ENCODE results near the gene HDLBP. TPM values are rescaled to one million over a fixed set of nuclear protein-coding genes. Genes with fewer than 3 reads are reported as not detected.

HDLBP gene
- total RNA-seq, 1 experiment from 2014 or later = 544 TPM

DNA sequence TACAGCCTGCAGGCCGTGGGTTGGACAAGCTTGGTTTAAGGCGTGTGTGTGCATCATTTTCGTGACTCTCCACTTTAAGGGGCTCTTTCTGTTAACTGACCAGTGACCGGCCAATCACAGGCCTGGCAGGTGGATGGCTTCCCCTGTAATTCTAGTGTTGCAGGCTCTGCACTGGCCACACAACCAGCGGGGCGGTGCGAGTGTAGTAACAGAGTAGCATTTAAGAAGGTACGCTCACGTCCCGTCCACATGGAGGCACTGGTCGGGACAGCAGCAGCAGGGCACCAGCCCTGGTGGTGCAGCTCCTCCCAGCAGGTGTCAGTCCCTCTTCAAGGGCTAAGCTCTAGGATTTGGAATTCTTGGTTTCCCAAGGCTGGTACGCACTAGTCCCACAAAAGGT lies 135.0 kb downstream of the HDLBP start:
- H3K4me3 ChIP-seq = no peak overlapping the region
- H3K9me3 ChIP-seq (replicated peaks) = no peaks in the 10 kb centered on the region
- H3K27ac ChIP-seq = no peak overlapping the region
- H3K27me3 ChIP-seq (replicated peaks) = no peaks in the 10 kb centered on the region
- H3K4me1 ChIP-seq (replicated peaks) = no peaks in the 10 kb centered on the region
- peaks cover 58% of the 10 kb centered on the region for H3K36me3 ChIP-seq
- no peak for DNase-seq (ENCODE audit: low read depth in 1 of 2, low spot score in 2 of 2)

DNA sequence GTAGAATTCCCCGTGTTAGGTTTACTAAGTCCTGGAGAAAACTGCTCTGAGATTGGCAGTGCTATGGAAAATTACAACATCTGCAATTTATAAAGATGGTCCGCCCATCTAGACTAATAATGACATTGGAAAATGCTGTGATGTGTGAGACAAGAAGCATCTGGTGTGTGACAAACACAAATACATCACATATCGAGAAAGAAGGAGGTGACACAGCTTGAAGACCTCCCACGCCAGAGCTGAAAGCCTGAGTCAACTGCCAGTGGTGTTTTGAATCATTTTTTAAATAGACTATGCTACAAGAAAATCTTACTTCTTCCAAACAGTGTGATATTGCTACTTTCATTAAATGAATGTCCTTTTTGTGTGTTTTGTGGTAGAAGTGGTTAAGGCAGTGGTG lies 135.6 kb downstream of the HDLBP start:
- Histone ChIP-seq H3K9me3 (replicated peaks) (no peaks in the 10 kb centered on the region), H3K4me3 (no peak overlapping the region), H3K4me1 (replicated peaks) (no peaks in the 10 kb centered on the region), H3K27ac (no peak overlapping the region), H3K27me3 (replicated peaks) (no peaks in the 10 kb centered on the region), H3K36me3 (peaks cover 64% of the 10 kb centered on the region)
- DNase-seq (ENCODE audit: low read depth in 1 of 2, low spot score in 2 of 2) = no peak

DNA sequence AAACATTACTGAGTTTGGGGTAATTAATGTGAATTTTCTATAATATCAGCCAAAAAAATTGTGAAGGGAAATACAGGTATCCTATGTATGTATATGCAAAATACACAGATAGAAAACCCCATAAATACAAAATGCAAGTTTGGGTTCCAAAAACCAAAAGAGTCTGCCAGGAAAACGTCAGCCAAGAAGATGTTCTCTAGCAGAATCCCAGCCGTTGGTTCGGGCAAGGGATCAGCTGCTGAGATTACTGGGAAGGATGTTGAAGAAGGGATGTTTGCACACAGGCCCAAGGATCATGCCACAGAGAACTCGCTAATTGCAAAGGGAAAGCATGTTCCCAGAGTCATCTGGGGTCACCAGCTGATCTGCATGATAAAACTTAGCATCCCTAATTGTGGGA lies 136.5 kb downstream of the HDLBP start:
- H3K27ac ChIP-seq = no peak overlapping the region
- no peaks in the 10 kb centered on the region for H3K27me3 ChIP-seq (replicated peaks)
- DNase-seq (ENCODE audit: low read depth in 1 of 2, low spot score in 2 of 2) = no peak
- H3K36me3 ChIP-seq = peaks cover 71% of the 10 kb centered on the region
- H3K9me3 ChIP-seq (replicated peaks) = no peaks in the 10 kb centered on the region
- no peaks in the 10 kb centered on the region for H3K4me1 ChIP-seq (replicated peaks)
- H3K4me3 ChIP-seq = no peak overlapping the region

DNA sequence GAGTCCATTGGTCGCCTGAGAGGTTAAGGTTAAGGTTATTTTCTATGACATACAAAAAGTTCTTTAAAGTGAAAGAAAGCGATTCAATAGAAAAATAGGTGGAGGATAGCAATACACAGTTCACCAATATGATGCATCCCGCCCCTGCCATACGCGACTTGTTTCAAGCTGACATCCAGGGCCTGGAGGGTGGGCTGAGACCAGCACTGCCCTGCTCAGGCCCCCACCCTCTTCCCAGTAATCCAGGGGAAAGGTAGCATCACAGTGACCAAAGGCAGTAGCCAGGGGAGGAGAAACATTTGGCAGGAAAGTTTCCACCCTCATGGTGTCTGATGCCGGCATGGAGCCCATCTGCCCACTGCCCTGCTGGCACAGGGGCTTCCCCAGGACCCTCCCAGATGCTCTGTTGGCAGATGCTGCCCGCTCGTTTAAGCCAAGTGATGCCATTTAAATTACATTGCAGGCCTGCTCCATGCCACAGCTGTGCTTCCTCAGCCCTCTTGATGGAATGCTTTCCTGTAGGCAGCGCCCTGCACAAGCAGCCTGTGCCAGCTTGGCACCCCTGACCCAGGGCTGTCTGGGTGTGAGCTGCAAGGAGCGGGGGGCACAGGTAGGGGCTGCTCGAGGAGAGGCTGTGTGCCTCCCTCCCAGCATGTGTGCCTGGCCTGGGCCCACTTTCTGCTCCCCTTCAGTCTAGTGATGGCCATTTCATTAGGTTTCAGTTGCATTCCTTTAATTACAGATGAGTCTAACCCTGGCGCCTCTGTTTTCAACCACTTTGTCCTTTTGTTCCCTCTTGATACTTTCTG lies 137.7 kb downstream of the HDLBP start:
- Histone ChIP-seq H3K27me3 (replicated peaks) (no peaks in the 10 kb centered on the region), H3K4me1 (replicated peaks) (no peaks in the 10 kb centered on the region), H3K27ac (no peak overlapping the region), H3K36me3 (peaks cover 65% of the 10 kb centered on the region), H3K4me3 (no peak overlapping the region), H3K9me3 (replicated peaks) (no peaks in the 10 kb centered on the region)
- DNase-seq (ENCODE audit: low read depth in 1 of 2, low spot score in 2 of 2) = no peak

Other genes with a start within 250 kb of the HDLBP start
- gene MTERF4, start 213.4 kb downstream of the HDLBP start, total RNA-seq (2014; rRNA removed; shearing (Covaris generic)) = 30.0 and 46.3 TPM in 2 replicates
- 14.1 and 14.6 TPM in 2 replicates for gene PASK, start 166.2 kb downstream of the HDLBP start, total RNA-seq (2014; rRNA removed; shearing (Covaris generic))
- gene PPP1R7, start 165.2 kb downstream of the HDLBP start, total RNA-seq (2014; rRNA removed; shearing (Covaris generic)) = 140 and 159 TPM in 2 replicates
- gene ANO7, start 127.0 kb downstream of the HDLBP start, total RNA-seq (2014; rRNA removed; shearing (Covaris generic)) = 0.63 and 1.7 TPM in 2 replicates
- gene SEPTIN2, start 253 bp upstream of the HDLBP start, total RNA-seq (2014; rRNA removed; shearing (Covaris generic)) = 503 and 517 TPM in 2 replicates
- gene FARP2, start 40.6 kb upstream of the HDLBP start, total RNA-seq (2014; rRNA removed; shearing (Covaris generic)) = 74.3 and 74.5 TPM in 2 replicates
- 316 and 470 TPM in 2 replicates for gene STK25, start 192.9 kb upstream of the HDLBP start, total RNA-seq (2014; rRNA removed; shearing (Covaris generic))
- gene BOK, start 243.1 kb upstream of the HDLBP start, total RNA-seq (2014; rRNA removed; shearing (Covaris generic)) = 337 and 338 TPM in 2 replicates